LNCAP (cell line): Measurements from ENCODE around the gene DPEP3.

ENCODE experiments used
- TF ChIP-seq, protein P1 (sequence below): fragments of 450-650 bp; IDR thresholded peaks from 2 replicates; pipeline ENCODE4 v1.5.1; 2017; ENCODE audit warnings: mild to moderate bottlenecking

The DPEP3 gene

DNA sequence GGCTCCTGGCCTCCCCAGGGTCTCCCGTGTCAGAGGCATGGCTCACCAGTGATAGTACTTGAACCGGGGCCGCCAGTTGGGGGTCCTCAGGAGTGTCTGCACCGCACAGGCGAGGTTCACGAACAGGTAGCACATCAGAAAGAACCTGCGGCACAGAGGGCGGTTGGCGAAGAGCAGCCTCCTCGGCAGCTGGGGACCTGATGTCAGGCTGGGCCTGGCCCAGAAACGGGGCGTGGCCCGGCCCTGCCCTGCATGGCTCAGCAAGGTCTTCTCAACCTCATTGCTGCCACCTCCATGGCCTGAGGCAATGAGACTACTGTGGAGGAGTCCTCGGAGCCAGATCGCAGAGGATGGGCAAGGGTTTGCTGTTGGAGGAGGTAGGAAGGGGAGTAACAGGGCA is 32.3 kb downstream of the DPEP3 start:
- TF ChIP-seq, protein P1, sequence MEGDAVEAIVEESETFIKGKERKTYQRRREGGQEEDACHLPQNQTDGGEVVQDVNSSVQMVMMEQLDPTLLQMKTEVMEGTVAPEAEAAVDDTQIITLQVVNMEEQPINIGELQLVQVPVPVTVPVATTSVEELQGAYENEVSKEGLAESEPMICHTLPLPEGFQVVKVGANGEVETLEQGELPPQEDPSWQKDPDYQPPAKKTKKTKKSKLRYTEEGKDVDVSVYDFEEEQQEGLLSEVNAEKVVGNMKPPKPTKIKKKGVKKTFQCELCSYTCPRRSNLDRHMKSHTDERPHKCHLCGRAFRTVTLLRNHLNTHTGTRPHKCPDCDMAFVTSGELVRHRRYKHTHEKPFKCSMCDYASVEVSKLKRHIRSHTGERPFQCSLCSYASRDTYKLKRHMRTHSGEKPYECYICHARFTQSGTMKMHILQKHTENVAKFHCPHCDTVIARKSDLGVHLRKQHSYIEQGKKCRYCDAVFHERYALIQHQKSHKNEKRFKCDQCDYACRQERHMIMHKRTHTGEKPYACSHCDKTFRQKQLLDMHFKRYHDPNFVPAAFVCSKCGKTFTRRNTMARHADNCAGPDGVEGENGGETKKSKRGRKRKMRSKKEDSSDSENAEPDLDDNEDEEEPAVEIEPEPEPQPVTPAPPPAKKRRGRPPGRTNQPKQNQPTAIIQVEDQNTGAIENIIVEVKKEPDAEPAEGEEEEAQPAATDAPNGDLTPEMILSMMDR = no peak

DNA sequence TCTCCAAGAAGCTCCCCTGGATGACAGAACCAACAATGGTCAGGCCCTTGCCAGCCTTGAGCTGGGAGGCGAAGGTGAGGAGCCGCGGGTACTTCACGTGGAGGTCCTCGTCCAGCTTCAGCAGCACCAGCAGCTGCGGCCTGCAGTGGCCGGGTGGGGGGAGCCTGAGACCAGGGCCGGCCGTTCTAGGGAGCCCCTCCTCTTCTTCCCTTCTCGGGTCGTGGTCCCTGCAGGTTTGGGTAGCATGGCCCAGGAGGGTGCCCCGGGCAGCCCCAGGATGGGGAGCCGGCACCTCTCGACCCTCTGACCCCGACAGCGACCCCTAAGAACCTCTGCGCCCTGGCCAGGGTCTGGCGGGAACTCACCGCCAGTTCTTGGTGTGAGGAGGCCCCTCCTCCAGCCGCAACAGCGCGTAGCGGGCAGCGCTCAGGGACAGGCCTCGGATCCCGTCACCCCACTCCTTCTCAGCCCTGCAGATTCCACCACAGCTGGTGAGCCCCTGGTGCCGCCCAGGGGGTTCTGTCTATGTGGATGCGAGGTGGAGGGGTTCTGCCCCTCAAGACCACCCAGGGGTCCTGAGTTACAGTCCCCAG is 33.2 kb downstream of the DPEP3 start:
- TF ChIP-seq, protein P1 = no peak

DNA sequence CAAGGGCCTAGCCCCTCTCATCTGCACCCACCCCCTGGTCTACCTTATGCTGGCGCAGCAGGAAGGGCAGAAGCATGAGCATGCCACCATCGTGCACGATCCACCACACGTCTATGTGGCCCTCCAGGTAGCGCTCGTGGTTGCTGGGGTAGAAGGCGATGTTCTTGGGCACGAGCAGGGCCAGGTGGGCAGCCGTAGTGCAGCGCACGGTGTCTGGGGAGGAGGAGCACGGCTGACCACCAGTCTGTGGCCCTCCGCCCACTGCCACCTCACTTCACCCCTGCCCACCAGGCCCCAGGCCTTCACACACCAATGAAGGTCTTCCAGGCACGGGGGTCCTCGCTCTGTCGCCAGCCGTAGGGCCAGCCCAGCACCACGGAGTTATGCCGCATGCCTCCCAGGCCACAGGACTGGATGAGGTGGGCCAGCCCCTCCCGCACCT is 34.1 kb downstream of the DPEP3 start:
- TF ChIP-seq, protein P1 = no peak

DNA sequence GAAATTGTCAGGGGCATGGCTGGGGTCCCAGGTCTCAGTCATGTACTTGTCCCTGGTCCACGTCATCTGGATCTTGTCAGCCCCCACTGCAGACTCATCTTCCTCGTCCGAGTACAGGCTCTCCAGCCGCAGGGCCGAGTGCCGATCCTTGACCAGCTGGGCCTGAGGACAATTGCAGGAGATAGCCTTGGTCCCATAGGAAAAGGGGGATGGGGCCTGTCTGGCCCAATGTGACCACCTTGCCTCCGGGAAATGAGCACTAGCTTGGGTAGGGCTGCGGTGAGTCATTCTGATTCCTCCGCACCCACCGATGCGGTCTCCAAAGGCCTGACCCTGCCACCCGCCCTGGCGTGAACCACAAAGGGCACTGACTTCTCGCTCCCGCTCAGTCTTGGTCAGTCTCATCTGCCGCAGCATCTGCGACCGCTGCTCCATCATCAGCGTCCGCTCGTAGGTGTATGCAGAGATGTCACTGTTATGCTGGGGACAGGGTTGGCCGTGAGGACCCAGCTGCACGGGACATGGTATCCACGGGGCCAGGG is 34.8 kb downstream of the DPEP3 start:
- TF ChIP-seq, protein P1 = no peak

DNA sequence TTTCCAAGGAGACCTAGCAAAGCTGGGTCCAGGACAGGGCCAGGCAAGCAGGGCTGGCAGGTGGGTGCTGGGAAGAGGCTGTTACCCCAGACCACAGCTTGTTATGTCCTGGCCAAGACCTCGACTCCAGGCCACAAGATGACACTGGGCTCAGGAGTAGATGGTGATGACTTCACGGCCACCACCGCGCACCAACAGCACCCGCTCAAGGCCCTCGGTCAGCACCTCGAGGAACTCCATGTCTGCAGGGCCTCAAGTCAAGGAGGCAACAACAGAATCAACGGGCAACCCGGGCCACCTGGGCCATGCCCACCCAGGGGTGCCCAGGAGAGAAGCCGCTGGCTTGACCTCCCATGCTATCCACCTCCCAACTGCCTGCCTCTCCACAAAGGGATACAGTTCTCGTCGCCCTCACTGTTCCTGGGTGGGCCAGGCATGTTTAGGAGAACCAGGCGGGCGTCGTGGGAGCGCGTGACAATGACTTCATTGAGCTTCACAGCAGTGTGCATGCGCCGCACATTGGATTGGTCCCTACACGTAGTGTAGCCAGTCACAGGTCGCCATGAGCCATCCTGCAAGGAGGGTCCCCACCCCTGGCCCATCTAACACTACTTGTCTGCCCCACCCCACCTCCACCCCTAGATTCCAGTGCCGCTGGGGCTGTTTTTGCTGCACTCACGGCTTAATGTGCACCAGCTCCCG is 35.5 kb downstream of the DPEP3 start:
- TF ChIP-seq, protein P1 = no peak

DNA sequence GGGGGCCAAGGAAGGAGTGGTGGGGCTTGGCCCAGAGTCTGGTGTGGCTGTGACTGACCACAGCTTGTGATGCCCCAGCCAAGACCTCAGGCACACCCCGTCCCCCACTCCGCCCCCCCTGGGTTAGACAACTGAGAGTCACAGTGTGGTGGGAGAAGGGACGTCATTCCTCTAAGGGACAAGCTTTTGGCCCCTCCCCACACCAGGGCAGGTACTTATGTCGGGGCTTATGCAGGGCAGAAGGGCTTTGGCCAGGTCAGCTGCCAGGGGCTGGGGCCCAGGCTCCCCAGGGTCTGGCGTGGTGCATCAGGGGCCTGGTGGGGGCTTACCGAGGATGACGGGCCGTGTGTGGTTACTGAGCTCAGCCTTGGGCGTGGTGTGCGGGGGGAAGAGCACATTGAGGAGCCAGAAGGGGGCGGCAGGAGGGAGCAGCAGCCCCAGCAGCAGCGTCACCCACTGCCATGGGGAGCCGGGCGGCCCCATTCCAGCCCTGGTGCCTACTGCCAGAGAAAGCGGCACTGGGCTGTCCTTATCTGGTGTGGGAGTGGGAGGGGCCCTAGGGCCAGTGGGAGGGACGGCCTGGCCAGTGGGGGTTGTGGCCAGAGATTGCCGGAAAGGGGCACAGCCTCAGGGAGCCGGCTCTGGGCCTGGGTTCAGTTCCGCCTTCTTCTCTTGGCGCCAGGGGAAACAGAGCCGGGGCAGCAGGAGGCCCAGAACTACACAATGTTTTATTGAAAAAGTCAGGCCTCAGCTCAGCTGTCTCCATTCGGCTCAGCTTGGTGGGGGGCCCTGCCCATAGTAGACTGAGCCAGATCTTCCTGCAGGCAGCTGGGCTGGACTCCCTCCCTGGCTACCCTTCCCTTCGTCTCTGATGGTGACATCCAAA is 36.4 kb downstream of the DPEP3 start, which contains the start of gene LCAT:
Gene LCAT, minus strand, starts transcription at position 502 of the 886 bp plus-strand sequence. Its CDS starts 19 bp downstream, at position 483.
- TF ChIP-seq, protein P1 = no peak

DNA sequence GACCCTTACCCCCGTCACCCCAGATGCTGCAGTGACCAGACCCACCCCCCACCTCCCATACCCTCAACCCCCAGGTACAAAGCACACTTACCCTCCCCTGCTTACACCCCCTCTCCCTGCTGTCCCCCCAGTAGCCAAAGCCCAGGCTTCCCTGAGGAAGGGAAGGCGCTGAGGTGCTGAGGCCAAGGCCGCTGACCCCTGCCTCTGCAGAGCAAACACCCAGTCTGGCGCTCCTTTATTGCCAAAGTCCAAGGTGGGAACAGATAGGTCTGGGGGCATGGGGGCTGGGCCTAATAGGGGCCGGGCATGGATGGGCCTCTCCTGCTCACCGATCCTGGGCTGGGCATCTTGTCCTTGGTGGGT is 37.1 kb downstream of the DPEP3 start:
- TF ChIP-seq, protein P1 = no peak
